NCI-H1930 (cell line): ENCODE data around the gene ARMC2.
"Not testable (repeated sequence)": the region's sequence is repeated elsewhere in the genome, so short reads cannot be mapped to it uniquely, and the experiment has no call there.

Source experiments
- DNase-seq, 2 experiments: peaks; one replicate each; lab custom pipeline; 2025; lab: John Stamatoyannopoulos, UW

The ARMC2 gene

DNA sequence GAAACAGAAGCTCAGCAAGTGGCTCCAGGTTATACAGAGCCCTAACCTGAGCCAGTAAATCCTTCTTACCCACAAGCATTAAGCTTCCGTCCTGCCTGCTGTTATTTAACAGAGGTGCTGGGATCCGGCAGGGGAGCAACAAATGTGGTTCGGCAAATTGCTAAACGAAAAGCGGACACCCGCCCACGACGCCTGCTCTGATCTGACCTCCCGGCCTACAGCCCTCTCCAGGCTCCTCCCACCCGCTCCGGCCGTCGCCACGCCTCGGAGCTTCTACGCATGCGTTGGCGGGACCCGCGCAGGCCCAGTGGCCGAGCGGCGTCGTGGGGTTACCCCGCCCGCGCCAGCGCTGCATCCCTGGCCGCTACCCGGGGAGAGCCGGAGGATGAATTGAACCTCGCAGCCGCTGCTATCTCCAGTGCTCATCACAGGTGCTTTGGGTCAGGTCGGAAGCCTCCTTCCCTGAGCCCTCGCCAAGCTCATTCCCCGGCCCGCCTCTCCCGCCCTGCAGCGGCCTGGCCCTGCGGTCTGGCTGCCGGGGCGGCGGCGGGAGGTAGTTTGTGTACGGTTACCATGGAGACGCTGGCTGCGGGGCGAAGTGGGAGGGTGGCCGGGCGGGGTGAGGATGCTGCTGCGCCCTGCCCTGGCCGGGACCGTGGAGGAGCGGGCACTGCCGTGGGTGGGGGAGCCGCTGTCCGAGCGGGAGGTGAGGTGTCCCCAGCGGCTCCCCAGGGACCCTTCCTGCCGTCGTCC is at the start of gene ARMC2:
ARMC2 (plus strand) TSS at position 307 of the 753 bp plus-strand sequence. CDS start 5,846 bp downstream, outside the sequence.
- DNase-seq, result peak; percentile 82 to 91

DNA sequence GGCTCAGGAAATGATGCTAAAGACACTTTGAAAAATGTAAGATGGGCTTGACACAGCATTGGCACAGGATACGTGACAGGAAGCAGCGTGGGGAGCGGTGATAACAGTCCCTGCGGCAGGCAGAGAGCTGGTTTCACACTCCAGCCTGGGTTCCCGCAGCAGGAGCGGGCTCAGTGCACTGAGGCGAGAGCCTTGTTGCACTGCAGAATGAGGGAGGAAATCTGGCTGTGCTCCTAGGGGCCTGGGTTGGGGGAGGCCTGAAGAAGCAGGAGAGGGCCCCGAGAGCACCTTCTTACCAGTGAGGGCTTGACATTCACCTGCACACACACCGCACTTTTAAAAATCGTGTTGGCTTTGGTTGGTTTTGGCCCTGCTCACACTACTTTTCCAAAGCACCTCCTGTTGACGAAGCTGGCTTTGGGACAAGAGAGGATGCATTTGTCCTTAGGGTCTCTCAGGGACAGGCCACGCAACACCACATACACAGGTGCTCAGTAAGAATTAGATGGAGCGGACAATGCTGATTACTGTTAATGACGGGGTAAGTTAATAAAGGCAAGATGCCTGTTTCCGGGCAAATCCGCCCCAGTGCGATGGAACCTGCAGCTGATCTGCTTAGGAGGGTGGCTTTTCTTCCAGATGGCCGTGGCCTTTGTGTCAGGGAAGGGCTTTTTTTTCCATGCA is 49.4 kb upstream of the ARMC2 start:
- no peak for DNase-seq

DNA sequence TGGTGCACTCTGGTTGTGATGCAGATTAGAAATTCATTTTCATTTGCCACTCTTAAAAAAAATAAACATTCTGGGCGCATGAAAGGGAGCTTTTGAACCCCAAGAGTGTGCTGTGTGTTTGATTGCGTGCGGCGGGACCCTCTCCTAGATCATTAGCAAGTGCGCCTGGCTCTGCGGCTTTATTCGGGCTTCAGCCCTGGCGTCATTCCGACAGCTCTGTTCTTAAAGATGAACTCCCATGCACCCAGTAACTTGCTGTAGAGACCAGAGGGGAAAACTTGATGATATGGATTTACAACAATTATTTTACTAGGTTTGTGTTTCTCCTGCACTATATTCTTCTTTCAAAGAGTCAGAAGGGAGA is 48.9 kb upstream of the ARMC2 start:
- DNase-seq, result no peak

DNA sequence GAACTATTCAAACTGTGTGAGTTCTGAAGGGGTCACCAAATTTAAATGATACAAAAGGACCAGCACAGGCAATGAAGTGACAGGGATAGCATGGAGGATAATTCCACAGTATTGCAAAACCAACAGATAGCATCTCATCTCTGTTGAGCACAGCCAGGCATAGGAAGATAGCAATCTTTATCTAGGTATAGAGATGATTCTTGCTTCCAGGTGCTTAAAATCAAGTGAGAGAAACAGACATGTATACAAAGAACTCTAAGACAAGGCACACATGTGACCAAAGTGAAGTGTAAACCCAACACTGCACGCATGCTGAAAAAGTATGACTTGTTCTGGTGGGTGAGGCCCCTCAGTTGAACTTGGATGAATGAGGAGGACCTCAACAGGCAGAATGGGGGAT is 48.4 kb upstream of the ARMC2 start:
- DNase-seq, result no peak

DNA sequence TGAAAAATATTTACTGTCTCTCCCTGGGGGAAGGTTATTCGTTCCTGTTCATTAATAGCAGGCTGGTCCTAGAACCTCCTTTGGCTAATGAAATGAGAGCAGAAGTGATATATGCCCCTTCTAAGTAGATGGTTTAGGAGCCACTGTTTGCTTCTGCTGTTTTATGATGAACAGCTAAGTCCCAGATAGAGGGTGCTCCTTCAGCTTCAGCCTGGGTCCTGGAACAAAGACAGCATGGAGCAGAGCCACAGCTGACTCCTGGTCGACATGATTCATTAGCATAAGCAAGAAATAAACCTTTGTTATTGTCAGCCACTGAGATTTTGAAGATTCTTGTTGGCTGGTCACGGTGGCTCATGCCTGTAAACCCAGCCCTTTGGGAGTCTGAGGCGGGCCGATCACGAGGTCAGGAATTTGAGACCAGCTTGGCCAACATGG is 47.8 kb upstream of the ARMC2 start:
- DNase-seq, result no peak

DNA sequence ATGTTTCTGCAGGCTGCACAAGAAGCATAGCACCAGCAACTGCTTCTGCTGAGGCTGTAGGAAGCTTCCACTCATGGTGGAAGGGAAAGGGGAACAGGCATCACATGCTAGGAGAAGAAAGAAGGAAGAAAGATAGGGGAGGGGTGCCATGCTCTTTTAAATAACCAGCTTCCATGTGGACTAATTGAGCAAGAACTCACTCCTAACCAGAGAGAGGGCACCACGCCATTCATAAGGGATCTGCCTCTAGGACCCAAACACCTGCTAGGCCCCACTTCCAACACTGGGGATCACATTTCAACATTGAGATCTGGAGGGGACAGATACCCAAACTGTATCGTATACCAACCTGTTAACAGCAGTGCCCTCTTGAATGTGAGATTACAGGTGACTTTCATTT is 46.9 kb upstream of the ARMC2 start:
- DNase-seq, result no peak

DNA sequence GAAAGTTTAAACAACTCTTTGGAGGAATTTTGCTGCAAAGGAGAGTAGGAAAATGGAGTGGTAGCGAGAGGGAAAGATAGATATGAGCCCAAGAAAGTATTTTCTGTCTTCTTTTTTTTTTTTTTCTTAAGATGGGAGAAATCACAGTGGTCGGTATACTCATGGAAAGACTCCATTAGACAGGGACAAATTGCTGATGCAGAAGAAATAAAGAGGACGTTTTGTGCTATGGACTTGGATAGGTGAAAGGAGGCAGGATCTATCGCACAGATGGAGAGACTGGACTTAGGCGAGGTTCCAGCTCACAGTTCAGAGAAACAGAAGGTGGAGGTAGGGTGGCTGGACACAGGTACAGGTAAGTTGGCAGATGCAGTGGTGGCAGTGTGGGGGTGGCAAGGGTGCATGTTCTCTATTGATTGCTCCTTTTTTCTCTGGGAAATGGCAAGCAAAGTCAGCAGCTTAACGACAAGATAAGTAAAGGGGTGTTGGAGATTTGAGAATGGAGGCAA is 44.2 kb upstream of the ARMC2 start:
- no peak for DNase-seq

GRCh38 chr6:108804956-108805355 is 43.3 kb upstream of the ARMC2 start:
- no peak for DNase-seq

GRCh38 chr6:108805611-108806167 is 42.5 kb upstream of the ARMC2 start:
- DNase-seq, result no peak

DNA sequence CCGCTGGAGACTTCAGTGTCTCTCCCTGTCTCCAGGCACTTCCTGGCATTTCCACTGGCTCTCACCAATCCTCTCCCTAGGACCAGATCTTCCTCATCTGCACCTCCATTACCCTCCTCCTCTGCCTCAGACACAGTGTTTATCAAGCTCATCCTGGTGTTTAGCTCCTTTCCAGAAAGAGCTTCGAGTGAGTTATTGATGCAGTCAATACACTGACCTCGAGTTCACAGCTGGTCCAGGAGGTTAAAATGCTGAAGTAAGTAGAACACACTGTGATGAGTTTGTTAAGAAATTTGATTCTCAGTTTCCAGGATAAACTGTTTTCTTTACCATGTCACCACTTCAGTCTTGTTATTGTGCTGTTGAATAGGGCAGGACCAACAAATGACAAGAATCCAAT is 42.1 kb upstream of the ARMC2 start:
- no peak for DNase-seq

DNA sequence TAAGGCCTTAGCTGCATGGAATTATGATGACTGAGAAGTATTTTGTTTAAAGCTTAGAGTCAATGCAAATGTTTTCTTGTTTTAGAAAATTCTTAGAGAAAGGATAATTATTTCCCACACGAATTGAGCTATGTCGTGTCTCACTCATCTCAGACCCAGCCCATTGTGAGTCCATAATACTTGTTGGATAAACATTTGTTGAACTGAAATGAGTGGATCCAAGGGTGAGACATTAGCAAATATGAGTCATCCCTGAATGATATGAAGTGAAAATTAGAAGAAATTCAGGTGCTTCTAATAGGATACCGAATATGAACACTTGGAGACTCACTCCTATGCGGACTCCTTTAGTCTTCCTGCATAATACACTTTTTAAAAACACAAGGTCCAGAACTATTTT is 41.6 kb upstream of the ARMC2 start:
- DNase-seq, result no peak

GRCh38 chr6:108807928-108808327 is 40.3 kb upstream of the ARMC2 start:
- DNase-seq, result no peak

GRCh38 chr6:108809211-108809610 is 39.0 kb upstream of the ARMC2 start:
- no peak for DNase-seq

DNA sequence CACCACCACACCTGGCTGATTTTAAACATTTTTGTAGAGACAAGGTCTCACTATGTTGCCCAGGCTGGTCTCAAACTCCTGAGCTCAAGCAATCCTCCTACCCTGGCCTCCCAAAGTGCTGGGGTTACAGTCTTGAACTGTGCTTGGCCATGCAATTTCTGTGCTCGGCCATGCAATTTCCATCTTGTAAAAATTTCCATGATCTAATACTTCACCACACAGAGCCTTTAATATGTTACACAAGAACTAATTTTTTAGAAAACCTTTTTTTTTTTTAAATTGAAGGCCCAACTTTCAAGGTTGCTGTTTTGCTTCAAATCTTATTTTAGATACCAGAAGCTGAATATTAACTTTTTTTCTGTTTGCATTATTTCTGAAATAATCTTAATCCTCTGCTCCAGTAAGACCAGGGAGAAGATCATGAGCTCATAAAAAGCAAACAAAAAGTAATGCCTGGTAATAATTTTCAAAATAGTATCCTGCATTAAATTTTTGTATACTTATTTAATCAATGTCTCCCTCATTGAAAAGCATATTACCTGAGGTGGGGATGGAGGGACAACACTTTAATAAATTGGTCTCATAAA is 38.1 kb upstream of the ARMC2 start:
- DNase-seq, result no peak

- no peak for DNase-seq
Measured at GRCh38 chr6:108811490-108811889, 36.7 kb upstream of the ARMC2 start.

DNA sequence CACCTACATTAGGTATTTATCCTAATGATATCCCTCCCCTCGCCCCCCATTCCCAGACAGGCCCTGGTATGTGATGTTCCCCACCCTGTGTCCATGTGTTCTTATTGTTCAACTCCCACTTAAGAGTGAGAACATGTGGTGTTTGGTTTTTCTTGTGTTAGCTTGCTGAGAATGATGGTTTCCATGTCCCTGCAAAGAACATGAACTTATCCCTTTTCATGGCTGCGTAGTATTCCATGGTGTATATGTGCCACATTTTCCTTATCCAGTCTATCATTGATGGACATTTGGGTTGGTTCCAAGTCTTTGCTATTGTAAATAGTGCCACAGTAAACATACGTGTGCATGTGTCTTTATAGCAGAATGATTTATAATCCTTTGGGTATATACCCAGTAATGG is 35.0 kb upstream of the ARMC2 start:
- not testable (repeated sequence) for DNase-seq

GRCh38 chr6:108817276-108817675 is 30.9 kb upstream of the ARMC2 start:
- DNase-seq, result not testable (repeated sequence)

DNA sequence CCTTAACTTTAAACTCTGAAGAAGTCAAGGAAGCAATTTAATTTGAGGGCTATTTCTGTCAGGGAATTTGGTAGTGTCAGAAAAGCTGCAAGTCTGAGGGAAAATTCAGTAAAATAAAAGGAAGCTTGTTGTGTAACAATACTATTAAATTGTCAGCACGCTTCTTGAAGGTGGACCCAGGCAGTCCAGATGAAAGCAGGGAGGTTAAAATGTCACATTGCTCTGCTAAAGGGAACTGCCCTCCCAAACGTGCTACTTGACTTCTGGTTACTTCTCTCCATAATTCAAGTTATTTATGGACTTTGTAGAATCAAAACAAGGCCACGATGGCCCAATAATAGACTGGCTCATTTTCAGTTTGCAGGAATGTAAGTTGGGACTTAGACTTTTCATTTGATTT is 28.2 kb upstream of the ARMC2 start:
- no peak for DNase-seq

DNA sequence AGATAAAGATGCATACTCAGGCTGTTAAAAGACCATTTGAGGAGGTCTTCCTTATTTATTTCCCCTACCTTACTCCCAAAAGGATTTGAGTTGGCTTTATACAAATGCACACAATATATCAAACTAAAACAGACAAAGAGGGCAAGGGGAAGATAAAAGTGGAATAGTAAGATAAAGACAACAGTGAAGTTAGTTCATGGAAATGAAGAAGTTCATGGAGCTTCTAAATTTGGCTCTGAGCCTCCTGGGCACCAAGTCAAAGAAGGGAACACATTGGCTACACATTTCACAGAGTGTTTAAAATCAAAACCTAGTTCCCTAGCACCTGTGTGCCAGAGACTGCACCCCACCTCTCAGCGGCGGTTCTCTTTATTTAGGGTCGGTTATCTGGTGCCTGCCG is 25.8 kb upstream of the ARMC2 start:
- DNase-seq, result no peak

DNA sequence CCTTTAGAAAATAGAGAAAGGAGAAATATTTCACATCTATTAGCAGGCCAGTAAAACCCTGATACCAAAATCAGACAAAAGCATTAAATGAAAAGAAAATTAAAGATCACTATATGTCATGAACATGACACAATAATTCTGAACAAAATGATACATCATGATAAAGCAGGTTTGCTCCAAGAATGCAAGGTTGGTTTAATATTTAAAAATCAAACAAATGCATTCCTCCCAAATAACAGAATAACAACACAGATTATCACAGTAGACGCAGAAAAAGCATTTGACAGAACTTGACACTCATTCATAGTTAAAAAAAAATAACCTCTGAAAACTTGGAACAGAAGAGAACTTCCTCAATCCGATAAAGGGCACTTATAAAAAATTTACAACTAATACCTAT is 22.9 kb upstream of the ARMC2 start:
- no peak for DNase-seq

- DNase-seq, result no peak
Measured at GRCh38 chr6:108831104-108831503, 17.1 kb upstream of the ARMC2 start.

DNA sequence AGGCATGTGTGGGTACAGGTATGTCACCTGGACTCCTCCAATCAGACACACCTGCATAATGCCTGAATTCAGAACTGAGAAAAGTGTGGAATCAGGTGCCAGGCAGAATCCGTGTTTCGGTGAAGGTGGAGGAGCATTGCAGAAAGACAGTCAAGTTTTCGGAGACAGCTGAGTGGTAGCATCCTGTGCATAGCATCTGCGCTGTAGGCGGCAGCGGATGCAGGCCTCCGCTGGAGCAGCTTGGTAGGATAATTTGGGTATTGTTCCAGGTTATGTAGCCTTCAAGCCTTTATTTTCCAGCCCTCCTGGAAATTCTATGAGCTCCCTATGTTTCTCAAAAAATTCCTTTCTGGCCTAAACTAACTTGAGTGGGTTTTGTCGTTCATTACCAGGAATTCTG is 15.5 kb upstream of the ARMC2 start:
- no peak for DNase-seq
